NCI-H1105 (cell line): ENCODE measurements around the gene FURIN.
"Not testable (repeated sequence)": the region's sequence is repeated elsewhere in the genome, so short reads cannot be mapped to it uniquely, and the experiment has no call there.

Experiments used
- DNase-seq: peaks from one replicate; lab custom pipeline; 2025; lab: John Stamatoyannopoulos, UW

The FURIN gene

GRCh38 chr15:90883526-90883975 lies 15.2 kb downstream of the FURIN start:
- no peak for DNase-seq

GRCh38 chr15:90883976-90884718 lies 15.8 kb downstream of the FURIN start, which contains the start of gene FES:
Gene FES (plus strand): TSS chr15:90884504. CDS start chr15:90885046, 542 bp downstream.
- no peak for DNase-seq

- DNase-seq, result no peak
Measured at GRCh38 chr15:90884719-90885431, 16.5 kb downstream of the FURIN start.

DNA sequence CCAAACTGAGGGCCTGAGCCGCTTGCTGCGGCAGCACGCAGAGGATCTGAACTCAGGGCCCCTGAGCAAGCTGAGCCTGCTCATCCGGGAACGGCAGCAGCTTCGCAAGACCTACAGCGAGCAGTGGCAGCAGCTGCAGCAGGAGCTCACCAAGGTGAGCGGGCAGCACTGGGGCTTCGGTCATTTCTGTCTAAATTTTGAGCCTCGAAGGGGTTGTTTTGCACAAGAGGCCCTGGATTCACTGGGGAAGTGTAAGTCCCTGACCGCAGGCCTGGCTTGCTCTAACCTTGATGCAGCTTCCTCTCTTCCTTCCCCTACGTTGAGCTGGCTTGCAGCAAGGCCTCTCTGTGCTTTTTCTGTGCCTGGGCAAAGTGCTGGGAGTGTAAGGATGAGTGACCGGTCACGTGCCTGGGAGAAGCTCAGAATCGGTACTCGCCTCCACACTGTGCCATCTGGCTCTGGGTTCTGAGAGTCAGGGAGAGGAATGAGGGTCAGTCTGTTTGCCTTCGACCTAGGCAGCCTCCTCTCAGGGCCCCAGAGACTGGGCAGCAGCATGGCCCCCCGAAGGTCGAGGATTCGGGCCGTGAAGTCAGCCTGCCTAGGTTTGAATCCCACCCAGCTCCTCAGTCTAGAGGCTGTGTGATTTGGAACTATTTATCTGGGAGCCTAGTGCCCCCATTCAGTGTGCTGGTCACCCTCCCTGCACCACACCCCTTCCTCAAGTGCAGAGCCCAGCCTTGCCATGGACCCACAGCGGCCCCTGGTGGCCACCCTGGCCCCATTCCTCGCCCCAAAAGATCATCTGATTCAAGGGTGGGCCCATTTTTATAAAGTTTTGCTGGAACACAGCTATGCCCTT lies 17.3 kb downstream of the FURIN start:
- DNase-seq, result peak; percentile 25

DNA sequence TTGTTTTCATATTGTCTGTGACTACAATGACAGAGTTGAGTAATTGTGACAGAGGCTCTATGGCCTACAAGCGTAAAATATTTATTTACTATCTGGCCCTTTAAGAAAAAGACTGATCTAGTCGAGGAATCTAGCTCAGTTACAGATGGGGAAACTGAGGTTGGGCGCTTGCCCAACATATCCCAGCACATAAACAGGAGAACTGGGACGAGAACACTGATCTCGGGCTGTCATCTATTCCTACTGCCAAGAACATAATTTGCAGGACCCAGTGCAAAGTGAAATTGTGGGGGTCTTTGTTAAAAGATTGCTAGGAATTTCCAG lies 17.9 kb downstream of the FURIN start:
- no peak for DNase-seq

GRCh38 chr15:90887037-90887481 lies 18.7 kb downstream of the FURIN start:
- DNase-seq, result no peak

DNA sequence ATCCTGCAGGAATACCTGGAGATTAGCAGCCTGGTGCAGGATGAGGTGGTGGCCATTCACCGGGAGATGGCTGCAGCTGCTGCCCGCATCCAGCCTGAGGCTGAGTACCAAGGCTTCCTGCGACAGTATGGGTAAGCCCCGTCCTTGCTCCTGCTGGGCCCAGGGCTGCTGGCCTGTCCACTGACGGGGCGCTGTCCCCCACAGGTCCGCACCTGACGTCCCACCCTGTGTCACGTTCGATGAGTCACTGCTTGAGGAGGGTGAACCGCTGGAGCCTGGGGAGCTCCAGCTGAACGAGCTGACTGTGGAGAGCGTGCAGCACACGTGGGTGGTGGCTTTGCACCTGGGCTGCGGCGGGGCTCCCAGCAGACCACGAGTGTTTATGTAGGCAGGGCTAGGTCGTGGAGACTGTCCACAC lies 20.9 kb downstream of the FURIN start:
- no peak for DNase-seq

DNA sequence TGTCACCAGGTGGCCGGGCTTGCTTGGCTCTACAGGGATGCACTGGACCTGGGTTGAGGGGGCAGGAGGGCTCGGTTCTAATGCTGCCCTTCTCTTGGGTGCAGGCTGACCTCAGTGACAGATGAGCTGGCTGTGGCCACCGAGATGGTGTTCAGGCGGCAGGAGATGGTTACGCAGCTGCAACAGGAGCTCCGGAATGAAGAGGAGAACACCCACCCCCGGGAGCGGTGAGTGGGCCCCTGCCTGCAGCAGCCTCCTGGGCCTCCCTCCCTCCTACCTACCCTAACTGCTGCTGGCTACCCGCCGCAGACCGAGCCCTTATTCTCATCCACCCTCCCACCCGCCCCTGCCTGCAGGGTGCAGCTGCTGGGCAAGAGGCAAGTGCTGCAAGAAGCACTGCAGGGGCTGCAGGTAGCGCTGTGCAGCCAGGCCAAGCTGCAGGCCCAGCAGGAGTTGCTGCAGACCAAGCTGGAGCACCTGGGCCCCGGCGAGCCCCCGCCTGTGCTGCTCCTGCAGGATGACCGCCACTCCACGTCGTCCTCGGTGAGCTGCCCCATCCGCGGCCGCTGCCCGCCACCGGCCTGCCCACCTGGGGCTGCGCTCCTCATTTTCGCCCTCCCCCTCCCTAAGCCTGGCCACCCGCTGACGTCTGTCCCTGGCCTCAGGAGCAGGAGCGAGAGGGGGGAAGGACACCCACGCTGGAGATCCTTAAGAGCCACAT lies 21.5 kb downstream of the FURIN start:
- DNase-seq, result no peak

DNA sequence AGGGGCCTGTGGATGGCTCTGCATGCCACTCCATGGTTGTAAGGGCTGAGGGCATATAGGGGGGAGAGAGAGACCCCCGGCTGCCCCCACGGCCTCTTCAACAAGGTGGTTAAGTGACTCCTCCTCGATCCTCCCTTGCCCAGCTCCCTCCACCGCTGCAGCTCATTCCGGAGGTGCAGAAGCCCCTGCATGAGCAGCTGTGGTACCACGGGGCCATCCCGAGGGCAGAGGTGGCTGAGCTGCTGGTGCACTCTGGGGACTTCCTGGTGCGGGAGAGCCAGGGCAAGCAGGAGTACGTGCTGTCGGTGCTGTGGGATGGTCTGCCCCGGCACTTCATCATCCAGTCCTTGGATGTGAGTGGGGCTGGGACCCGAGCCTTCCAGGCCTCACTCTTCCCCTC lies 22.5 kb downstream of the FURIN start:
- DNase-seq, result no peak

DNA sequence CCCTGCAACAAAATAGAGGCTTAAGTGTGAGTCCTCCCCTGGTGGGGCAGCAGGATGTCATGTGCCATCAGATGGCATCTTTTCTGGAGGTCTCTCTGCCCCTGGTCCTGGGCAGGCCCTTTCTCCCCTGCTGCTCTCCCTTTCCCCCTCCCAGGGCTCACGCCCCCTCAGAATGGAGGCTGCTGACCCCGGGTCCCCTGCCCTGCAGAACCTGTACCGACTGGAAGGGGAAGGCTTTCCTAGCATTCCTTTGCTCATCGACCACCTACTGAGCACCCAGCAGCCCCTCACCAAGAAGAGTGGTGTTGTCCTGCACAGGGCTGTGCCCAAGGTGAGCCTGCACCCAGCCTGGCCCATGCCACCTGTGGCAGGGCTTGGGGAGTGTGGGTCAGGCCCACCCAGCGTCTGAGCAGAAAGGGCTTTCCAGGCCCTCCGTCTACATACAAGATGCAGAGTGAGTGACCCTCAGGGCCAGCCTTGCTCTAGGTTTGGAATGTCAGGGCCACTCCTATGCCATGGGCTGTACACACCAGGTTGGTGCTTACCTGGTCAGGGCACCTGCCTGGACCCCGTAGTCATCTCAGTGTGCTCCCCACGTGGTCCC lies 23.1 kb downstream of the FURIN start:
- DNase-seq, result no peak

DNA sequence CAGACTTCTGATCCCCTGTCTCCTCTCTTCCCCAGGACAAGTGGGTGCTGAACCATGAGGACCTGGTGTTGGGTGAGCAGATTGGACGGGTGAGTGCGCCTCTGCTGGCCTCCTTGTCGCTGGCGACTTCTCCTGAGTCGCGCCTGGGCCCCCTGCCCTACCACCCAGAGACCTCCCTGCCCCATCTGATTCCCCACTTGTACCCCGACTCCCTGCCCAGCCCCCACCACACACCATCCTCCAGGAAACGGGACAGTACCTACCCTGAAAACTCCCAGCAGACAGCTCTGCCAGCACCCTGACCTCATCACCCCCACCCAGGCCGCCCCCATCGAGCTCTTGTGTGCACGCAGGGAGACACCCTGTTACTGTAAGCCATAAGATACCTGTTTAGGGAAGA lies 23.6 kb downstream of the FURIN start:
- no peak for DNase-seq

DNA sequence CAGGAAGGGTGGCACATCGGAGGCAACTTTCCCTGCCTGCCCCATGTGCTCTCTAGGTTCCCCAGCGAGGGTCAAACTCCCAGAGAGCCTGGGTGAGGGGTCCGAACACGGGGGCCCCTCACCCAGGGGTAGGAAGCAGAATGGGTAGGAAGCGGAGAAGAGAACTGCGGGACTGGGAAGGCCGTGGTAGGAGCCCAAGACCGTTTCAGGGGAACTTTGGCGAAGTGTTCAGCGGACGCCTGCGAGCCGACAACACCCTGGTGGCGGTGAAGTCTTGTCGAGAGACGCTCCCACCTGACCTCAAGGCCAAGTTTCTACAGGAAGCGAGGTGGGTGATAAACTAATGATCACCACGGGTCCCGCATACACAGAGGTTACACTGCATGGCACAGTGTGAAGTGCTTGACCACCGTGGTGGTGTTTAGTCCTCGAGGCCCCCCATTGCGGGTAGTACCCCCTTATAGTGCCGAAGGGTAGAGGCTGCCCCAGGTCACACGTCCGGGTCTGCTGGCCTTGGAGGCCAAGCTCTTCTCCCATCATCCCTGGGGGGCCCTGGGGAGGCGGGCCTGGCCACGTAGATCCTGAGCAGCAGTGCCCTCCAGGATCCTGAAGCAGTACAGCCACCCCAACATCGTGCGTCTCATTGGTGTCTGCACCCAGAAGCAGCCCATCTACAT lies 24.2 kb downstream of the FURIN start:
- DNase-seq, result no peak

- no peak for DNase-seq
Measured at GRCh38 chr15:90893175-90894090, 25.0 kb downstream of the FURIN start.

DNA sequence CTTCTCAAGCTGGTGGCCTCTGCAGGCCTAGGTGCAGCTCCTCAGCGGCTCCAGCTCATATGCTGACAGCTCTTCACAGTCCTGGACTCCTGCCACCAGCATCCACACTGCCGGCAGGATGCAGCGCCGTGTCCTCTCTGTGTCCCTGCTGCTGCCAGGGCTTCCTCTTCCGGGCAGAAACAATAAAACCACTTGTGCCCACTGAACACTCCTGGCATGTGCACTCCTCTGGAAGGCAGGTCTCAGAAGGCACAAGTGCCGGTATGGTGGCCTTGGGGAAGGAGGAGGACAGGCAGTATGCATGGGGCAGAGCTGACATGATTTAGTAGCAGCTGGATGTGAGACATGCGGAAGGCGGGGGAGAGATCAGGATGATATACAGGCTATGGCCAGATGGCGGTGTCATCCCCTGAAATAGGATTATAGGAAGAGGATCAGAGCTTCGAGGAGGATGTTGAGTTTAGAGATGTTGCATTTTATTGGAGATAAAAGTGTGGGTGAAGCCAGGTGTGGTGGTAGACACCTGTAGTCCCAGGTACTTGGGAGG lies 27.3 kb downstream of the FURIN start:
- DNase-seq, result no peak

- not testable (repeated sequence) for DNase-seq
Measured at GRCh38 chr15:90897131-90897655, 28.8 kb downstream of the FURIN start.

- no peak for DNase-seq
Measured at GRCh38 chr15:90901175-90902039, 33.0 kb downstream of the FURIN start.

DNA sequence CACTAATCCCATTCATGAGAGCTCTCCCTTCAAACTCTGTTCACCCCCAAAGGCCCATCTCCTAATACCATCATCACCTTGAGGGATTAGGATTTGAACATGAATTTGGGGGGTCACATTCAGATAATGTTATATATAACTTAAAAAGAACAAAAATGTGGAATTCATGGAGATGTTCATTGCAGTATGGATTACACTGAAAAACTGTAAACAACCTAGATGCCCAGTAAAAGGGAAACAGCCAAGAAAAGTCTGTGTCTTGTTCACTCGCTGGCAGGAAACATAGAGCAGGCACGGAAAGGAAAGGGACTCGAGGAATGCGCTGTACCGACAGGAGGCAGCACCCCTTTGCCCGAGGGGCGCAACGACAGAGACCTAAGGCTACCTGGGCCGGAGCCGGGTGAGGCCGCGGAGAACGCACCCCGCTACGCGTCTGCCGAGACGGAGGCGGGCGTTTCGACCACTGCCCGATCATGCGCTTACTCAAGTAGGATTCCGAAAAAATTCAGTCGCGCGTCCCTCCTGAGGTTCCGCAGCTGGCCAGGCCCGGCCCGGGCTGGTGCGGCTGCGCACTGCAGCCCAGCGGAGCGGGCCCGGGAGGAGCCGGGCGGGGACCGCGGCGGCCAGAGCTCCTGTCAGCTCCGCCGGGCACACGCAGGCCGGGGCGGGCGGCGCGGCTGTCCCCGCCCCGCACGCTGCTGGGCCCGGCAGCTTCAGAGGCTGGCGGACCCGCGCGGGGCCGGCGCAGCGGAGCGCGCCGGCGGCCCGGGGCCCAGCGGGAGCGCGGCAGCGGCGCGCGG lies 33.9 kb downstream of the FURIN start:
- DNase-seq, result peak; percentile 45
